Suprapubic skin (tissue), 3 donors: ENCODE data around the gene ZNF331.

ENCODE experiments used
- EP300 ChIP-seq: sonication (generic); formaldehyde crosslinking; IDR thresholded peaks from one replicate; pipeline ENCODE4 v1.6.1; 2017; ENCODE audit warnings: antibody characterized with exemption
- TF ChIP-seq, protein P1 (sequence below), 2 donors: fragments of 200-600 bp in 1 of 2; fragments of 450-650 bp in 1 of 2; sonication (generic) in 1 of 2; IDR thresholded peaks; one replicate each; pipeline ENCODE4 v1.5.1; 2016 to 2019; ENCODE audit warnings: antibody characterized with exemption in 2 of 2, mild to moderate bottlenecking in 1 of 2, moderate library complexity in 1 of 2

DNA sequence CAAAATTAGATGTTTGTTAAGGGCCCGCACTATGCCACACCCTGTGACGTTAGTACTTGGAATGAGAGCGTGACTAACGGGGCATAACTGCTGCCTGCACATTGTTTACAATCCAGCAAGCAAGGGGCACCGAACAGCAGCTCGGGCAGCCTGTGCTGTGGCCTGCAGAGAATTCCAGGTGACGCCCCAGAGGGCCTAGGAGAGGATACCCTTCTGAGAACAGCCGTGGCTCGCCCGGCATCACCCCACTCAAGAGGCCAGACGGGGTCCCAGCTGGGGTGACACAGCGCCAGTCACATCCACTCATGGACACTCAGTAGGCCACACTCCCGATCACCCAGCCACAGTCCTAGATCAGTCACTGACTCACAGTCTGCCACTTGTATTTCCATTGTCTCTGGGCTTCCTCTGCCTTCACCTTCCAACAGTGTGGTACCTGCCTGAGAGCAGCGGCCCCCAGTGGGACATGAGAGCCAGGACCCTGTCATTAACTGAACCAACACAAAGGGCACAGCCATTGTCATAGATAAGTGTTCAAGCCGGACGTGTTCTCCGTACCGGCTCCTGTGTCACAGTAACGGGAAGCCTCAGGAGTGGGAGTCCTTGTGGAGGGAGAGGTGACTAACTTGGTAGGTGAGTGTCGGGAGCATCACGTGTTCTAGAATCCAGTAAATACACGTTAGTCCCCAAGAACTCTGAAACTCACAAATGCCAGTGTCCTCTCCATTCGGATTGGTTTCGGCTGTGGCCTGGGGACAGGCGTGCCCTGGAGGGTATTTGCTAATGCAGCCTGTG is 7.5 kb downstream of the ZNF331 start:
- TF ChIP-seq, protein P1, sequence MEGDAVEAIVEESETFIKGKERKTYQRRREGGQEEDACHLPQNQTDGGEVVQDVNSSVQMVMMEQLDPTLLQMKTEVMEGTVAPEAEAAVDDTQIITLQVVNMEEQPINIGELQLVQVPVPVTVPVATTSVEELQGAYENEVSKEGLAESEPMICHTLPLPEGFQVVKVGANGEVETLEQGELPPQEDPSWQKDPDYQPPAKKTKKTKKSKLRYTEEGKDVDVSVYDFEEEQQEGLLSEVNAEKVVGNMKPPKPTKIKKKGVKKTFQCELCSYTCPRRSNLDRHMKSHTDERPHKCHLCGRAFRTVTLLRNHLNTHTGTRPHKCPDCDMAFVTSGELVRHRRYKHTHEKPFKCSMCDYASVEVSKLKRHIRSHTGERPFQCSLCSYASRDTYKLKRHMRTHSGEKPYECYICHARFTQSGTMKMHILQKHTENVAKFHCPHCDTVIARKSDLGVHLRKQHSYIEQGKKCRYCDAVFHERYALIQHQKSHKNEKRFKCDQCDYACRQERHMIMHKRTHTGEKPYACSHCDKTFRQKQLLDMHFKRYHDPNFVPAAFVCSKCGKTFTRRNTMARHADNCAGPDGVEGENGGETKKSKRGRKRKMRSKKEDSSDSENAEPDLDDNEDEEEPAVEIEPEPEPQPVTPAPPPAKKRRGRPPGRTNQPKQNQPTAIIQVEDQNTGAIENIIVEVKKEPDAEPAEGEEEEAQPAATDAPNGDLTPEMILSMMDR (IDR thresholded peaks at IDR 0.05), result no peak
- TF ChIP-seq EP300, result no peak
